OCI-LY7 (cell line): ENCODE measurements around the gene TECPR2. TPM values are rescaled to one million over a fixed set of nuclear protein-coding genes. Genes with fewer than 3 reads are reported as not detected.

Experiments used
- BruUV-seq: library from RNA; stranded (reverse); fragments of 400-500 nt; replicated peaks from 2 replicates; lab custom pipeline; 2021; lab: Mats Ljungman, UMichigan
- CTCF ChIA-PET: fragments of 300-600 bp; sonication (Branson Sonifier 250); formaldehyde crosslinking; loops from one replicate; lab custom pipeline; 2022; ENCODE audit warnings: antibody characterized with exemption; ENCODE audit not compliant: unreplicated experiment; lab: Charles Lee
- POLR2A ChIA-PET: fragments of 300-600 bp; sonication (Branson Sonifier 250); formaldehyde crosslinking; loops from one replicate; lab custom pipeline; 2022; ENCODE audit warnings: antibody characterized with exemption; lab: Charles Lee
- DNase-seq: peaks from one replicate; pipeline ENCODE4 v3.0.0-alpha.2; 2015; ENCODE audit warnings: low spot score
- H2AFZ ChIP-seq: fragments of 200-600 bp; sonication (generic), shearing (Covaris generic); 2 replicates; pipeline ENCODE4 v1.6.1; 2014; ENCODE audit warnings: mild to moderate bottlenecking, antibody characterized with exemption, low read length, moderate library complexity
- H3K27ac ChIP-seq: fragments of 200-600 bp; sonication (generic); 2 replicates; pipeline ENCODE4 v1.5.1; 2014; ENCODE audit warnings: mixed run types, low read depth, mild to moderate bottlenecking, moderate library complexity, low read length, inconsistent platforms; ENCODE audit not compliant: poor library complexity, severe bottlenecking
- H3K36me3 ChIP-seq: fragments of 200-600 bp; sonication (generic); 2 replicates; pipeline ENCODE4 v1.6.1; 2014; ENCODE audit warnings: mild to moderate bottlenecking, antibody characterized with exemption, low read length, moderate library complexity, mixed read lengths; ENCODE audit not compliant: insufficient read depth
- H3K4me1 ChIP-seq: fragments of 200-600 bp; sonication (generic); 2 replicates; pipeline ENCODE4 v1.5.1; 2014; ENCODE audit warnings: mild to moderate bottlenecking, low read length; ENCODE audit not compliant: insufficient read depth, poor library complexity, severe bottlenecking
- H3K4me2 ChIP-seq: fragments of 200-600 bp; sonication (generic); 2 replicates; pipeline ENCODE4 v1.6.1; 2014; ENCODE audit warnings: mild to moderate bottlenecking, low read length
- H3K4me3 ChIP-seq: fragments of 200-600 bp; sonication (generic); 2 replicates; pipeline ENCODE4 v1.5.1; 2014; ENCODE audit warnings: mild to moderate bottlenecking, low read depth, low read length; ENCODE audit not compliant: poor library complexity, severe bottlenecking
- H3K79me2 ChIP-seq: fragments of 200-600 bp; sonication (generic); 2 replicates; pipeline ENCODE4 v1.6.1; 2016; ENCODE audit warnings: low read depth, mild to moderate bottlenecking, low read length, moderate library complexity, mixed read lengths; ENCODE audit not compliant: insufficient read depth
- H3K9me2 ChIP-seq: fragments of 200-600 bp; sonication (generic); 2 replicates; pipeline ENCODE4 v1.6.1; 2016; ENCODE audit warnings: mild to moderate bottlenecking, low read length, mixed read lengths; ENCODE audit not compliant: insufficient read depth
- H3K9me3 ChIP-seq: fragments of 200-600 bp; sonication (generic); 2 replicates; pipeline ENCODE4 v1.6.1; 2014; ENCODE audit warnings: mild to moderate bottlenecking, mixed run types, low read length, mixed read lengths
- H4K20me1 ChIP-seq: fragments of 200-600 bp; sonication (generic); 2 replicates; pipeline ENCODE4 v1.6.1; 2014; ENCODE audit warnings: mild to moderate bottlenecking, antibody characterized with exemption, low read length, moderate library complexity, mixed read lengths; ENCODE audit not compliant: insufficient read depth
- CTCF ChIP-seq: fragments of 200-600 bp; sonication (generic); conservative IDR thresholded peaks from 2 replicates; pipeline ENCODE4 v1.5.1; 2014; ENCODE audit warnings: mild to moderate bottlenecking, antibody characterized with exemption, low read length, moderate library complexity, mixed read lengths
- EZH2phosphoT487 ChIP-seq: fragments of 200-600 bp; sonication (generic); IDR thresholded peaks from 2 replicates; pipeline ENCODE4 v1.6.1; 2018; ENCODE audit warnings: low read depth, borderline replicate concordance, mild to moderate bottlenecking, mixed run types, antibody characterized with exemption, low read length, moderate library complexity, mixed read lengths
- intact Hi-C: fragments of 100-400 bp; cut with micrococcal nuclease; formaldehyde crosslinking; loops from one replicate; pipeline ENCODE4 v1.10.0; 2022; ENCODE audit not compliant: unreplicated experiment
- total RNA-seq, 2 experiments: library from RNA; depleted of rRNA in 1 of 2; stranded (reverse); fragments of >200 nt in 1 of 2; shearing (Covaris generic) in 1 of 2; gene quantifications; 2 replicates each; pipeline ENCODE4 v1.2.3, GENCODE V29; 2014 to 2022

The TECPR2 gene
- total RNA-seq, 2 experiments from 2014 or later: 5.3 to 12.7 TPM

GRCh38 chr14:102315121-102315520, 47.6 kb upstream of the TECPR2 start:
- no peak for DNase-seq
- Histone ChIP-seq H3K4me1 (peaks cover 41% of the 10 kb centered on the region), H3K4me3 (no peak overlapping the region), H3K4me2 (no peak overlapping the region), H3K9me2 (no peaks in the 10 kb centered on the region), H4K20me1 (no peaks in the 10 kb centered on the region), H3K9me3 (no peaks in the 10 kb centered on the region), H3K27ac (no peak overlapping the region), H3K79me2 (peaks cover 1% of the 10 kb centered on the region; the same call in 1 of the 2 replicates), H3K36me3 (no peaks in the 10 kb centered on the region), H2AFZ (peak overlapping the region; percentile 92; the same call in 1 of the 2 replicates)
- POLR2A ChIA-PET: interaction anchor here (0.7 to 1.0 kb wide), 2 partner anchors 10 to 212 kb away, joined by 4 to 5 read pairs; partner anchors contain the start of gene MOK
- intact Hi-C loops: loop anchor here (5.0 kb wide), 1 partner anchor 353 kb away; the partner anchor contains the start of gene DYNC1H1
- no peak for TF ChIP-seq CTCF
- TF ChIP-seq EZH2phosphoT487: no peak
- CTCF ChIA-PET: interaction anchor here (0.6 to 1.1 kb wide), 2 partner anchors 78 to 248 kb away, joined by 3 to 4 read pairs; no protein-coding TSS in a partner anchor
- BruUV-seq: no TSS peak

- H3K27ac ChIP-seq: peak overlapping the region; percentile 42
- TF ChIP-seq EZH2phosphoT487: no peak
- no peak for TF ChIP-seq CTCF
- peak overlapping the region; percentile 66 for H3K4me3 ChIP-seq
- ChIA-PET CTCF (interaction anchor here (0.5 to 0.7 kb wide), 3 partner anchors 313 to 388 kb away, joined by 3 to 6 read pairs (median 4); no protein-coding TSS in a partner anchor), POLR2A (interaction anchor here (0.6 to 1.0 kb wide), 8 partner anchors 9 to 398 kb away, joined by 3 to 6 read pairs (median 4); no protein-coding TSS in a partner anchor)
- BruUV-seq: no TSS peak
- intact Hi-C loops: loop anchor here (1.0 to 5.0 kb wide), 3 partner anchors 11 to 354 kb away; partner anchors contain the start of genes DYNC1H1 and MOK
- H2AFZ ChIP-seq: peak overlapping the region; percentile 93
- no peaks in the 10 kb centered on the region for H3K36me3 ChIP-seq
- DNase-seq: peak; percentile 34
- H3K9me2 ChIP-seq: no peaks in the 10 kb centered on the region
- H4K20me1 ChIP-seq: no peaks in the 10 kb centered on the region
- peaks cover 10% of the 10 kb centered on the region; the same call in 1 of the 2 replicates for H3K79me2 ChIP-seq
- H3K4me1 ChIP-seq: peaks cover 53% of the 10 kb centered on the region
- H3K4me2 ChIP-seq: peak overlapping the region; percentile 81
- no peaks in the 10 kb centered on the region for H3K9me3 ChIP-seq
These were observed 46.4 kb upstream of the TECPR2 start for GRCh38 chr14:102316338-102316742.
